GM18870 (cell line): ENCODE measurements around the gene DACH1.

Experiments
- ATAC-seq: cut with Tn5 transposase; IDR thresholded peaks from one replicate; pipeline ENCODE4 v1.9.1; 2021; ENCODE audit warnings: moderate library complexity; ENCODE audit not compliant: unreplicated experiment

The DACH1 gene

DNA sequence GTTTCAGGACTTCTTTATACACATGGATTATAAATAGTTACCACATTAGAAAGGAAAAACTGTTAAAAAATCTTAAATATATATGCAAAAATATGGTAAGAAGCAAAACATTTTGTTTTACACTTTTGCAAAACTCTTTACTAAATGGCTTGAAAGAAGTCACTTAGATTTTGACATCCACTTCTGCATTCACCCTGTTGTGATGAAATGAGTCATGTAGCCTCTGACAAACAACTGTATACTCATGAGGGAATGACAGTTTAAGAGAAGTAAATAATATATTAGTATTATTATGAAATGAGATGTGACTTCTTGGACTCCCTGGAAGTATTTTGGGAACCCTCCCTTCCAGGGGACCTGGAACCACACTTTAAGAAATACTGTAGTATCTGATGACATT lies 275.6 kb downstream of the DACH1 start:
- ATAC-seq, result no peak

DNA sequence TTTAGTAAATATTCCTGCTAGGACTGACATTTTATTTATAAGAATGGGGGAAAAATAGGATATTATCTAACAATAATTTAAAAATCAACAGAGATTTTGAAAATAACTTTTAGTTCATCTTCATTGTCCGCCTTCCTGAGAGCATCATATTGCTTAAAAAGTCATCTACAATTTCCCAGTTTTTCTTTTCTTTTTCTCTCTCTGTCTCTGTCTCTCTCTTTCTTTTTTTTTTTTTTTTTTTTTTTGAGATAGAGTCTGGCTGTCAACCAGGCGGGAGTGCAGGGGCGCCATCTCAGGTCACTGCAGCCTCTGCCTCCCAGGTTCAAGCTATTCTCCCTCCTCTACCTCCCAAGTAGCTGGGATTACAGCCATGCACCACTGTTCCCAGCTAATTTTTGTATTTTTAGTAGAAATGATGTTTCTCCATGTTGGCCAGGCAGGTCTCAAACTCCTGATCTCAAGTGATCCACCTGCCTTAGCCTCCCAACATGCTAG lies 276.3 kb downstream of the DACH1 start:
- ATAC-seq, result no peak

DNA sequence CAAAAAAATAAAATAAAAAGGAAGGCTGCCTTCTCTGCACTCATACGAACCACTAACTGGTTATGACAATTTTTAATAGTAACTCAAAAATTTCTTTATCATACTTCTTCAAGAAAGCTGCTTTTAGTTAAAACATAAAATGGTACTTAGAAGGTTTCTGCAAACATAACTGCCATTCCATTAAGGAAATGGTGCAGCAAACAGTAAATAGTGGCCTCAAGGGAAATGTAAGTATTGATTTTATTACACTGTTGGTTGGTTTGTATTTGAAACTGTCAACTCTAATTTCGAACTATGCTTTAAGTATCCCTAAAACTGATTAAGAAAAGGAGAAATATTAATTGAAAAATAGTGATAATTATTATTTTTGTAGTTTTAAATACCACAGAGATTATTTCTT lies 278.0 kb downstream of the DACH1 start:
- no peak for ATAC-seq

DNA sequence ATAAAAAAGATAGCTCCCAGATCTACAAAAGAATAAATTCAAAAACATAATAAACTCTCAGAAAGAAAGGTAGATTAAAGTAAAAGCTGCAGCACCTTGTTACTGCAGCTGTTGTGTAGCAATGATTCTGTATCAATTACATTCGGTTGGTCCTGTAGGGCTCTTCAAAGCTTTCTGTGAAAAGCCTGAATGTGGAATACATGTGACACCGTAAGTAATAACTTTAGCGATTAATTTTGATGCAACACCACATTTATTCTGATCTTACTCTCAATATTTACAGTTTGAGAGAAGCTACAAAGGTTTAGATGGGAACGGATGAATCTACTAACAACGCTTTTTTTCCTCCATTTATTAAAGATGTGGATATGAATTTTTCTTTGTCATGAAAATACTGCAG lies 279.2 kb downstream of the DACH1 start:
- no peak for ATAC-seq

DNA sequence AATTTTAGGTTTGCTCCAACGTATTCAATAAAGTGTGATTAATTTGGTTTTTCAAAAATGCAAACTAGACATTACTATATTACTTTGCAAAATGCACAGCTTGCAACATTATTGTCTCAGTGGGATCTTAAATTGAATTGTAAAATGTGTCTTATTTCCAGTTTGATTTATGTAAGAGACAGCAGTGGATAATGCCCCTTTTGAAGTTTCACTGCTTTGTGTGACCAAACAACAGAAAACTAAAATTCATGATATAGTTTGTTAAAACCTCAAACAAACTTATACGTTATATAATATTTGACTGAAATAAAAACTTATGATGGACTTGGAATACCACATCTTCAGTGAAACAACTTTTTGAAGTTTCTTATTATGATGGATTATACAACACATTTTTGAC lies 279.8 kb downstream of the DACH1 start:
- no peak for ATAC-seq

DNA sequence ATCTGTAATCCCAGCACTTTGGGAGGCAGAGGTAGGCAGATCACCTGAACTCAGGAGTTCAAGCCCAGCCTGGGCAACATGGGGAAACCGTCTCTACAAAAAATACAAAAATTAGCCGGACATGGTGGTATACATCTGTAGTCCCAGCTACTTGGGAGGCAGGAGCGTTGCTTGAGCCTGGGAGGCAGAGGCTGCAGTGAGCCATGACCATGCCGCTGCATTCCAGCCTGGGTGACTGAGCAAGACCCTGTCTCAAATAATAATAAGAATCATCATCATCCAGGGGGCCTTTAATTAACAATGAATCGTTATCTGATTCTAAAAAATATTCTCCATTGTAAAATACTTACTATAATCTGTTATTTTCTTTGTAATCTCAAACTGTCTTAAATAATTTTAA lies 283.4 kb downstream of the DACH1 start:
- no peak for ATAC-seq

DNA sequence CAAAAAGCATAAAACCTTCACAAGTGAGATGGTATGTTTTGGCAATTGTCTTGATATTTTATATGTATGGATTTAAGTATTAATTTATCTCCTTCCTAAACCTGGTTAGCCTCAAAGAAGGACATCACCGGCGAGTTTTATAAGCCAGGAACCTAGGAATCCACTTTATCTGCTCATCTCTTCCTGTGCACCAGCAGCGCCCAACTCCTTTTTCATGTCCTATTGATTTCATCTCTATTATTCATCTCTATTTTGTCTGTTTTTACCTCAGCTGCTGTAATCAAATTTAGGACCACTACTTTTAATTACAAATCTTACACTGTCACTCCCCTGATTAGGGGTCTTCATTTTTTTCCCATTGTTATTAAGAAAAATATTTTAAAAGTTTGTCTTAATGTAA lies 286.4 kb downstream of the DACH1 start:
- no peak for ATAC-seq

DNA sequence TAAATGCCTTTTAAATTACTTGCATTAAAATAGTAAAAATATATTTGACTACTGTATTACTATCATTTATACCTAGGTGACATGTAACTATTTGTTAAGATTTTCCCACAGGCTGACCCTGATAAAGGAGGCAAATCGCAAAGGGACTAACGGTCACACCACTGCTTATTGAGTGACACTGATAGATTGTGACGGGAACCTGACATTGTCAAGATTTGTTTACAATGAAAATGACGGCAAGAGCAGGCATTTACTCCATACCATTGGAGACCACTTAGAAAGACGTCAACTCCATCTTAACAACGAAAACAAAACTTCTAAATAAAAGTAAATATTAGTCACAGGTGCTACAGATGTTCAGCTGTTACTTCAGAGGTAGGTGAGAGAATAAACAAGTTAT lies 289.0 kb downstream of the DACH1 start:
- no peak for ATAC-seq

DNA sequence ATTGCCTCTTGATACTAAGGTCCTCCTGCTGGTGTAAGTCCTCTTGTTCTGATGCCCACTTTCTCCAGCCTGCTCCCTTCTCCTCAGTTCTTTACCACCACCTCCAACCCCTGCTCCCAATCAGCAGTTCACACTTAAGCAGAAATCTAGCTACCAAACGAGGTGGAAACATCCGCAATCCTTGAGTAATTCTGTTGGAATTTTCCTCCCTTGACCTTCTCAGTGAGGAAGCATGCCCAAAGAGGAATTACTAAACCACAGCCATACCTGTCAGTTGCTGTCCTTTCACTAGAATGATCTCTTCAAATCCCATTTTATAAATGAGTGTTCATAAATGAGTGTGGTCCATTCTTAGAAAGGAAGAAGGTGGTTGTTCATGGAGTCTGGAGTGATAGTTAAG lies 289.9 kb downstream of the DACH1 start:
- ATAC-seq, result no peak

DNA sequence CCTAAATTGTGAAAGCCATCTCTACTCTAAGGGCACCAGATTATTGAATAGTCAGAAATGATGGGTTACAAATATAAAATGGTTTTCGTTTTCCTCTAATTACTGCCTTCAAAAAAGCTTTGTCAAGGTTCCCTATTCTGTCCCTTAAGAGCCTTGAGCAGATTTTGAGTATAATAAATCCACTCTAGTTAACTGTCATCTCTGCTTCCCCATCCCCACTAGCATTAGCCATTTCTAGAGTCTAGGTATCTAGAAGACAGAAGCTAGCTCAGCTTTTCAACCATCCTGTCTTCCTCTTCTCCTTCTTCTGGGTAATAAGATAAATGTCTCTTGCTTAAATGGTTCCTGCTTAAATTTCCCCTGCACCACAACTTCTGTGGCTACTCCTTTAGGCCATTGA lies 290.4 kb downstream of the DACH1 start:
- no peak for ATAC-seq

DNA sequence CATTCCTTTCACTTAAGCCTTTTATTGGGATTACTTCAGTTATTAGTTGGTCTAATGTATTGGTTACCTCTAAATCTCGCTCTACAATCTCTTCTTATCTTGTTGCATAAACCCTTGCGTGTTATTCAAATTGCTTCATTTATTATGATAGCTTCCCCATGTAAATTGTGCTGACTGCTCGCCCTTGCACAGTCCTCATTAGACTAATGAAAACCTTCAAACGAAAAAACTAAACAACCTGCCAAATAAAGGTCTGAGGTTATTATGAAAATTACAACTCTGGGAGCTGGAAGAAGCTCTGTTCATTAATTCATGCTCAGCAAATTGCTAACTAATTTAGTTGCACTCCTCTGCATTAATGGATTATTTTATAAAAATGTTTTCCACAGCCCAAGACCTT lies 320.1 kb downstream of the DACH1 start:
- ATAC-seq, result no peak

DNA sequence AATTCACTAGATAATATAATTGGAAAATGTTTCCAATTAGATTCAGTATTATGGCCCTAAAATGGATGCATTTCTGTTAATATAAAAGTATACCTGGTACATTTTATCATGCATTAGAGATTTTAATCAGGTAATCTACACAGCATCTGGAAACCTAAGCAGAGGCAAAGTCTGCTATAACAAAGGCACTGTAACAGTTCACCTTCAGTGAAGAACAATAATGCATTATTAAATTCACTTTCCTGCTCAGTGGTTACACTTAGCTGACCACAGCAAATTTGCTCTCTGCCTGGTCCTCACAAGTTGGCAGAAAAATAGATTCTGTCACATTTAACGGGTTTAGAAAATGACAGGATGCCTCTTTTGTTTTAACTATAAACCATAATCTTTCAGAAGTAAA lies 326.9 kb downstream of the DACH1 start:
- ATAC-seq, result no peak

DNA sequence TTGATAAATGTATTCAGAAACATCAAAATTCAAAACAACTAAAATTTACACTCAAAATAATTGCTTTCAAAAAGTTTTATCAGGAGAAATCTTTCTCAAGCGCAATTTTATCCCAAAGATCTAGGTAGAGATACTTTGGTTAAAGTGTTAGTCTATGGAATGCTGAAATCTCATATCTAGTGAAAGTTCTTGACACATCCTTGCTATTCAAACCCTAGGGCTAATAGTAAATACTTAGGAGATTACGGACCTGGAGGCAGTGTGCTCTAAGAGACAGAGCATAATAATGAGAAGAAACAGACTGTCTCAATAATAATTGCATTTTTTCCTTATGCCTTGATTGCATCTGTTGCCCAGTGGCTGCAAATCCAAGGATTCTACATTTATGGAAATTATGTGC lies 330.8 kb downstream of the DACH1 start:
- ATAC-seq, result no peak

DNA sequence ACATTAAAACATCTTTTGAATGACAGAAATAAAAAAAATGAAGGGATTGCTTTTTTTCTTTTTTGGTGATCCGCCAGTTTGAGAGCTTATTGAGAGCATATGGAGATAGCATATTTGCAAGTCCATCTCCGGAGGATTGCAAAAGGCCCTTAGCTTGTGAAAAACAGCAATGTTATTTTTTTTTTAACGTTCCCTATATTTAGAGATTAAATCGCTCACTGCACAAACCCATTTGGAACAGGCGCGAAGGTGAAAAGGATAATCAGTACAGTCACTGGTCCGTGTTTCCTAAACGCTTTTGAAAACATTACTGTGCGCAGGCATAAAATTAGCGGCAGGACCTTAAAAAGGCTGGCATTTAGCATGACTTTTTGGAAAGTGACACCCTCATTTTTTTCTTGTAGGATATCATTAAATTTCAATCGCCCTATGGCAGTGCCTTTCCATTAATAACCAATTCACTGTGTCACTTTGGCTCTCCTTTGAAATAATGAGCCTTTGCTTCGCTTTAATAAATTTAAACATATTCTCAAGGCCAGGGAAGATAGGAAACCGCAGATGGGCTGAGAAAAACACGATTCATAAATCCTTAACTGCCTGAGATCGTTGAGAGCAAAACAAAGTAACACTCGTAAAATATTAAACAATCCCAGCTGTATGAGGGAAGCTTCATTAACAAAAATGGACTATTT lies 342.2 kb downstream of the DACH1 start:
- ATAC-seq, result no peak

DNA sequence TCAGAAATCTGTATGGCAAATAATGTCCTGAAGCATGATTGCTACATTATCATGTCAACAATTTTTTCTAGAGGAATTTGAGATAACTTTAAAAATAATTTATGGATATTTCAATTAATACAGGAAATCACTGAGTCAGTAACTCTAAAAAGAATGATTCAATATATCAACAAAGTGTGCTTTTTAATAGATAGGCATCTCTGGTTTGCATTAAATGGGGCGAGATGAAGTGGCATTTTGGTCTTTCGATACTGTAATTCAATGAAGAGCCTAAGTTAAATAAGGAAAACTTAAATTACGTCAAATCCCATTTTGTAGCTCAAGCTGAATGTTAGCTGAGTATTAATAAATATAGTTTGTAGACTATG lies 342.8 kb downstream of the DACH1 start:
- ATAC-seq, result no peak

DNA sequence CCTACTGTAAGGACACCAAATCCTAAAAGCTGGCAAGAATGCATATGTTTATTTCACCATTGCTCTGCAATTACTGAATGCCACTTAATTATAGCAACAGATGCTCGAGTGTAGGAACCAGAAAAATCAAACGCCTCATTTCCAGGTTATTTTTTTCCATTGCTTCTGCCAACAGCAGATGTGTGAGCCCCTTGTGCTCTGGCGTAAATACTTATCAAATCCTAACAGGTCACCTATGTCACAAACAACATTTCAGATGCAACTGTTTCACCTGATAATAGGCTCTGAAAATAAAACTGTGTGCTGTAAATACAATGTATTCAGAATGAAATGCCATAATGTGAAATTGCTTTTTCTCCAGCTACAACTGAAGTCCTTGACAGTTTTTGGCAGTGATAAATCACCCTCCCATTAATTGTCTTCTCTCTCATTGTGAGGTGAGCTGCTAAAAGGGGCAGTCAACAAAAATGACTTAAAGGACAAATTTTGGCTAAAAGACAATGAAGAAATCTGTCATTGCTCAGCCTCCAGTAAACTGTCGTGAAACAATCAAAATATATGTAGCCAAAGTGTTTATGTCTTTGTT lies 344.0 kb downstream of the DACH1 start:
- ATAC-seq, result no peak

DNA sequence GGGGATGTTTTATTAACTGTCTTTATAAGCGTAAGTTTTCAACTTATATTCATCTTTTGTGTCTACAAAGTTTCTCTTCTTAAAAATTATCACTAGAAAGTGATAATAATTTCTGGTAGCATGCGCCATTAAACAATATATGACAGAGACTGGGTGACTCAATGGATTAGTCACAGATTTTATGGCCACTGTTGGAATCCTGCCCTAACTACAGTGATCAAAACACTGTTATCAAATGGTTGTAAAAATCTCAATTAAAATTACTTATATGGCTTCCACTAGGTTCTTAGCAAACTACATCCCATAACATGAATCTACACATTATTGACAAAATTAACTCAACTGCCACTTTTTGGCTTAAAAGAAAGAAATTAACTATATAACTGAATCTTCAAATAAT lies 350.0 kb downstream of the DACH1 start:
- ATAC-seq, result no peak

DNA sequence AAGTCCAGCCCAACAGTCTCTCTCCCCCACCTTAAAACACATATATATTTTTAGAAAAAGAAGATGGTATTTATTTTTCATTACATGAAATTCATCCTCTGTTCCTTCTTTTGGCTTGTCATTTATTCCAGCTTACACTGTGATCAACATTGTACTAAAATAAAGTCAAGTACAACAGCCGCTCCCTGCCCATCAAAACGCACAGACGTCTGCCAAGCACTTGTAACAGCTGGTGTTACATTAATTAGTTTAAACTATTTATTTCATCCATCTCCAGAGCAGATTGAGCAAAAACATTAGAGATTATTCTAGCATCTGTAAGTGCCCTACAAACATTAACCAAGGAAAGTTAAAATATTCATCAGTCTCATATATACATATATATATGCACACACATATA lies 350.5 kb downstream of the DACH1 start:
- ATAC-seq, result no peak

DNA sequence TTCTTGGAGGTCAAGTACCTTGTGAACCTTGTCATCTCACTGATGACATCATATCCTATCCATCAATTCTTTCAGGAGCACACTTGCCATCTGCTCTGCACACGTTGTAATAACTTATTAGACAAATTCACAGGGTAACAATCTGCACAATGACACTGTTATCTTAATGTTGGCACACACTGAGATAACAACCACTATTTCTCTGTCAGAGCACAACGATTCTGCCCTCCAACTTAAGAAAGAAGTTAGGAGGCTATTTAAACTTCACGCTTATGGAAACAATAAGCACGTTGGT lies 351.3 kb downstream of the DACH1 start:
- ATAC-seq, result no peak

DNA sequence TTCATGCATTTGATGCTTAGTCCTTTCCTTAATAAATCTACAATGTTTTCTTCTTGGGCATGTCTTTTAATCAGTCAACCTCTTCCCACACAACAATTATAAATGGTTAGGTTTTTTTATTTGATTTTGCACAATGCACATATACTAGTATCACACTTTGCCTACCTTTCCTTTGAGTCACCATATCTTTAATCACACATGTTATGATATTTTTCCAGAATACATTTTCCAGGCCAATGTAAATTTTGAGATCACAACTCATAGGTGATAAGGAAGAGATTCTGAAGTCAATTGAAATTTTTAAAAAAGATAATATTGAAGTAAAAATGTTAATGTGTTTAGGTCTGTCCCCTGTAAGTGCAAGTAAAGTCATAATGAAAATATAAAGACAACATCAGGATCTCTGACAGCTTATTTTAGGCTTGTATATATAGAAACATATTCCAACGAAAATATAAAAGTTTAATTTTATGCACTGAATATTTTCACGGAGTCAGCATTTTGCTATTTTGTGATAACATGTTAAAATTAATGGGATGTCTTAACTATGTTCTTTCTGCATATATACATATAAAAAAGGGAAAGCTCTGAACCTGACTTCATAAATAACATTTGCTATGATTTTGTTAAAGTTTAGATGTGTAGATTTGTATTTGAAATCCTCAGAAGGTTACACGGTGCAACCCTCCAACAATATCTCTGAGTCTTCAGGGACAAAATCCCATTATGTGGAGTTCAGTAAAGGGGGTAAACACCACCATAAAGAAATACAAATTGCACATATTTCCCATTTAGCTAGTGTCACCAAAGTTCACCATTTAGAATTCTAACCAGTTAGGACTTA lies 351.9 kb downstream of the DACH1 start:
- no peak for ATAC-seq

DNA sequence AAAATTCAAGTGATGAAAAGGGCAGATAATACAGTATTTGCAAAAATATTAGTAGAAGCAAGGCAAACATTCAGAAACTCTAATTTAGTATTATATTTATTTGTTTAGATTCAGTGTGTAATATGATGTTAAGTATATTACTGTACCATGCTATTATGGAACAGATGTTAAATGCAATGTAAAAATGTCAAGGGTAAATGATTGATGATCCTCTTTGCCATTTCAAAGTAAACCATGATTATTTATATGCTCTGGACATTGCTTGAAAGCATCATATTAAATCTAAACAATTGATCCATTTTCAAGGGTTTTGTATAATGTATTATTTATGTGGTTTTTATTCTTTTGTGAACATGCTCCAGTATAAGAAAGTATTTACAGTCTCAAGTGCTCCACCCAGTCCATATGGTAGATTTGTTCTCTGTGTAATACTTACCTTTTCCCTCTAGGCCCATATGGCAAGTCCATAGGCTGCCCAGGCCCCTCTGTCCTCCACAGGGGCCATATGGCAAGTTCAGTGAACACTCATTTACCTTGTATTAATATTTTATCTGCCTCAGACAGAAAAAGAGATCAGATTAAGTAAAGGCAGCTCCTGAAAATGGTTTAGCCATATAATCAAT lies 353.5 kb downstream of the DACH1 start:
- no peak for ATAC-seq

DNA sequence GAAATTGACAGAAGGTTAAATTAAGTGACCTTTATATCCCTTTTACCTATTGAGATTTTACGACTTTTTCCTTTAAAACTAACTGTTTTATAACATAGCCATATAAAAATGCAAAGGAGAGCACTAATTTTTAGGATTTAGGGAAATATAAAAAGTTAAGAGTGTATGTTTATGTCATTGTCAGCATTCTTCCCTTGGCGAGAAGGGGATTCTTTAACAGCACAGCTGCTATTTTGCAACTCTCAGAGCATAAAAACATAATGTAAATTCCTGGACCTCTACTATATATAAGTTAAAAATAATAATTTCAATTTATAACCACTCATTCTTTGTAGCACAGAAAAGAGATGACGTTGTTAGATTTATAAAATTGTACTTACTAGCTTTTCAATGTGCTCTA lies 363.2 kb downstream of the DACH1 start:
- no peak for ATAC-seq
